Activated gamma-delta T cell (primary cell): ENCODE data around the gene LBX1.

Experiments used
- DNase-seq: peaks from one replicate; lab custom pipeline; 2025; lab: John Stamatoyannopoulos, UW

LBX1 gene

DNA sequence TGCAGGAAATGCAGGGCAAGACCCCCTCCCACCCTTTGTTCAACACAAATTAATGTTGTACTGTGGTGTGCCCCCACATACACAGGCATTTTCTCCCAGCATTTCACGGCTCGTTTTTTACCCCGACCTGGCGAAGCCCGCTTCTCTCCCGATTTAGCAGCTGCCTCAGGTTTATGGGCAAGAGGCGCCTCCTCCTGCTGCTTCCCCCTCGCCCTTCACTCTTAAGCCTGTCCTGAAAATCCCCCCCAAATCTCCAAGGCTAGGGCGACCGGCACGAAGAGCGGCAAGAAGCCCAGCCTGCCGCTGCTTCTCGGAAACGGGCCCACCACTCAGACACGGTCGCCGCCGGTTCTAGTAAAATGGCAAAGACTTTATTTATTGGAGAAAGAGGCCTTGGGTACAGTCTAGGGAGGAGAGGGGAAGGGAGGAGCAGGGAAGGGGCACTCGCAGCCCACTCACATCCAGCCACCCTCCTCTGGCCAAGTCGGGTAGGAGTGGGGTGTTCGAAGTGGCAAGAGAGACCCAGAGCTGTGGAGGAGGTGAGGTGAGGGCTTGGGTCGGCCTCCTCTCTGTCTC, 3.3 kb downstream of the LBX1 start:
- DNase-seq: no peak

DNA sequence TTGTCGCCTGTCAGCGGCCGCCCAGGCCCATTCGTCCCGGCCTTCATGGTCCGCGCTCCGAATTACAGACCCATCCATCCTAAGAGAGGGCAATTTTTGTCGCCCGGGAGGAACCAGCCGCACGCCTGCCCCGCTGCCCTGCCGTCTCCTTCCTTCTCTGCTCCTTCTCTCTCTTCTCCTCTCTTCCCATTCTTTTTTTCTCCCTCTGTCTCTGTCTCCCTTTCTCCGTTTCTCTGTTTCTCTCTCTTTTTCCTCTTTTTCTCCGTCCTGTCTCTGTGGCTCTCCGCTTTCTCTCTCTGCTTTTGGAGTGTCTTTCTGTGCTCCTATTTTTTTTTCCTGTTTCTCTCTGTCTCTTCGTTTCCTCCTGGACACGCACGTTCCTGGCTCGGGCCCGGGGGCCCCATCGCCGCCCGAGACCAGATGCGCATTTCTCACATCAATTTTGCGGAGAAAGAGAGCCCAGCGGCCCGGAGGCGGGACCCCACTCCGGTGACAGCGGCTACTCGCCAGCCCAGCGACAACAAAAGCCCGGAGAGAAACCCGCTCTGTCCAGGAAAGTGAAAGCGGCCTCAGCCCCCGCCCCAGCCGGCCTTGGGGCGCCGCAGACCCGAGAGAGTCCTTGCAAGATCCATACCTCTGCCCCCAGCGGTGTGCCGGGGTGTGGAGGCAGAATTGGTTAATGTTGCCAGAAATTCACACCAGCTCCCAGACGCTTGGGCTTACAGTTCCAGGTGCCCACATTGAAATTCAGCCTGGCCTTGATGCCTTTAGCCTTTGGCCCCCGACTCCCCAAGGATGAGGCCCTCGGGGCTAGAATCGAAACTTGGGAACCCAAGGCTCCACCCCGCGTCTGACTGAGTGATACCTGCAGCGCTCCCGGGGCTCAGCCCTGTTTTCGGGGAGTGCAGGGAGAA, 4.1 kb downstream of the LBX1 start:
- DNase-seq: no peak

DNA sequence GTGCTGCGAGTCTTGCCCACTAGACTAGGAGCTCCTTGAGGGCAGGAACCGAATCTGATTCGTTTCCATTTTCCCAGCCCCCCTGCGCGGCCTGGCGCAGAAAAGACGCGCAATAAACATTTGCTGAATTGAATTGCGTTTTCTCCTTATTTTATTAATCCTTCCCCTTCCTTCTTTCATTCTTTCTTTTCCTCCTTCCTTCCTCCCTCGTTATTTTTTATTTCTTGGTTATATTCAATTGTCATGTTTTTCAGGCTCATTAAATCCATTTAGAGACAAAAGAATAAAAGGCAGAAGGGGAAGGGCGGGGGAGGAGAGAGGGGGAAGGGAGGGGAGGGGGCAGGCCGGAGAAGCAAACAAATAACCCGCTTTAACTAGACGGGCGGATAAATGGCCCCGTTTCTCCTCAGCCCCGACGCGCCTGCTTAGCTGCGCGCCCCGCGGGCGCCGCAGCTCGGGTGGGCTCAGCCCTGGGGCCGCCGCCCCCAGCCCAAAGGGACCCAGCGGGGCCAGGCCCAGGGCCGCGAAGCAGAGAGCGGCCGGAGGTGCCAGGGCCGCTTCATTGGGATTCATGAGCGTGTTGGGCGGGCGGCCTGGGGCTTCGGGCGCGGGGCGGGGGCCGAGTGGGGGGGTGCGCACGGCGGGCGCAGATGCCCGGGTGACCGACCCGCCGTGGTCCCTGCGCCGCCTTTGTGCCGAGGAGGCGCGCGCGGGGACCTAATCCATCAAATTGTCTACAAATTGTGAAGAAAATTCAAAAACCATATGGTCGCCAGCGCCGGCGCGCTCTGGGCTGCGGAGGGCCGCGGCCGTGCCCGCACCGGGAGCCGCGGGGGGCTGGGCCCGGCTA, 5.0 kb downstream of the LBX1 start:
- DNase-seq: no peak

- DNase-seq: no peak
These were observed 5.8 kb downstream of the LBX1 start for GRCh38 chr10:101223274-101224059.

GRCh38 chr10:101222683-101223273, 6.5 kb downstream of the LBX1 start:
- DNase-seq: no peak

DNA sequence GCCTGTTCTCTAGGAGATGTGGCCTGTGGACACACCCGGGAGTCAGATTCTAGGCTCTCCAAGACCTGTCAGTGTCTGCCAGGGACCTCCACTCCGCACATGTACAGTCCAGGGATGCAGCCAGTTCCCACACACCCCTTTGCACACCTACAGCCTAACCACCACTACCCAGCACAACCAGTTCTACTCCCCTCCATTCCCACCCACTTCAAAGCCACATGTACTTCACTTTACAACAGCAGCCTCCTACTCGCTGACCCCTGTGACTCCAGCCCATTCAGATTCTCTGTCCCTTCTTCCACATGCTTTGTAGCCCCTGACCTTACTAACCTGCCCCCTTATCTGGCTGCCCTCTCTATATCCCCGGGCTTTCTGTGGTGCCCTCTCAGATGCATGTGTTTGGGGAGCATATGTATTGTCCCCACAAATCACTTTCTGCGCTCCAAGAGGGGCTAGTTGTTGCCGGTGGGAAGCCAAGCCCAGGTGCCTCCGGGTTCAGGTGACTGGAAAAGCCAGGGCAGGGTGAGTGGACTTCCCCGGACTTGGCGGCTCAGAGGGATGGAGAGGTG, 7.2 kb downstream of the LBX1 start:
- DNase-seq: no peak

DNA sequence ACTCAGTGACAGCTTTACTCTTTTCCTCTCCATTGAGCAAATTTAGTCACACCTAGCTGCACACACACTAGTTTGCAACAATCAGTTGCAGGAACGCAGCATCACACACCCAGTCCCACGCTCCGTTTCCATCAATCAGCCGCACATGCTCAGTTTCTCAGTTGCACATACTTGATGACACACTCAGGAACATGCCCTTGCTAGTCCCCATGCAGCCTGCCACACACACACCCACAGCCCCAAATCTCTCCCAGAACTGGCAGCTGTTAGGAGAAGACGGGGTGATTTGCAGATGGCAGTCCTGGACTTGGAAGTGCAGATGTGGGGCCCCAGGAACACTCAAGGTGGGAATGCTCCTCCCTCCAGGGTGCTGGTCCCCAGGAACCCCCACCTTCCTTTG, 7.7 kb downstream of the LBX1 start:
- no peak for DNase-seq

- DNase-seq: no peak
These were observed 9.3 kb downstream of the LBX1 start for GRCh38 chr10:101219946-101220451.

- DNase-seq: no peak
These were observed 9.9 kb downstream of the LBX1 start for GRCh38 chr10:101219139-101219945.

GRCh38 chr10:101218351-101219138, 10.7 kb downstream of the LBX1 start:
- DNase-seq: no peak

DNA sequence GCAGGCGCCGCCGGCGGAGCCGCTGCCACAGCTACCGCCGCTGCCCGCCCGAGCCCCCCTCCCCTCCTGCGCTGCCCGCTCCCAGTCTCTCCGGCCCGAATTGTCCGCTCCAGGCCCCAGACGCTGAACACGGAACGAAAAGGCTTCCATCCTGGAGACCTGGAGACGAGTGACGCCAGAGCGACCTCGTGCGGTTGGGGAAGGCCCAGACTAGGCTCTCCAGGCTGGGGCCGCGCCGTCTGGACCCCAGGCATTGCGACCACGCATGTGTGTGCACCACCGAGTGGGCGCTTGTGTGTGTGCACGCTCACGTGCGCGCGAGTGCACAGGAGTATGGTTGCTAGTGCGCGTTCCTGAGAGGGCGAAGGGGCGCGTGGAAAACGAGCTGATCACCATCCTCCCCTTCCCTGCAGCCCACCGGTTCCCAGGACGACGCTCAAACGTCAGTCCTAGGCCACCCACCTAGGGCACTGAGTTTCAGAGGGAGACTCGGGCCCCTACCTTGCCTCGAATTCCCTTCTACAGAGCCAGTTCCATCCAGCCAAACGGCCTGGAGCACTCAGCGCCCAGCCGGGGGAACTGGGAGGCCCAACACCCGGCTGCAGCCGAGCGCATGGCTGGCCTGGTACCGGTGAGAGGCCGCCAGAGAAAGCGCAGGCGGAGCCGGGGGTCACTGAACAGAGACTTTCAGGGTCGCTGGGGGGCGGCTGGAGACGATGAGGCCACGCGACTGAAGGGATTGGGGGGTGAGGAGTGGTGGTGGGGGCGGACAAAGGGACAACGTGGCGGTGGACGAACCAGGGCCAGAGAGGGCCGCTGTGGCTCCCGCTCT, 11.6 kb downstream of the LBX1 start:
- no peak for DNase-seq

GRCh38 chr10:101217044-101217425, 12.2 kb downstream of the LBX1 start:
- no peak for DNase-seq

- no peak for DNase-seq
These were observed 12.8 kb downstream of the LBX1 start for GRCh38 chr10:101216207-101217043.

DNA sequence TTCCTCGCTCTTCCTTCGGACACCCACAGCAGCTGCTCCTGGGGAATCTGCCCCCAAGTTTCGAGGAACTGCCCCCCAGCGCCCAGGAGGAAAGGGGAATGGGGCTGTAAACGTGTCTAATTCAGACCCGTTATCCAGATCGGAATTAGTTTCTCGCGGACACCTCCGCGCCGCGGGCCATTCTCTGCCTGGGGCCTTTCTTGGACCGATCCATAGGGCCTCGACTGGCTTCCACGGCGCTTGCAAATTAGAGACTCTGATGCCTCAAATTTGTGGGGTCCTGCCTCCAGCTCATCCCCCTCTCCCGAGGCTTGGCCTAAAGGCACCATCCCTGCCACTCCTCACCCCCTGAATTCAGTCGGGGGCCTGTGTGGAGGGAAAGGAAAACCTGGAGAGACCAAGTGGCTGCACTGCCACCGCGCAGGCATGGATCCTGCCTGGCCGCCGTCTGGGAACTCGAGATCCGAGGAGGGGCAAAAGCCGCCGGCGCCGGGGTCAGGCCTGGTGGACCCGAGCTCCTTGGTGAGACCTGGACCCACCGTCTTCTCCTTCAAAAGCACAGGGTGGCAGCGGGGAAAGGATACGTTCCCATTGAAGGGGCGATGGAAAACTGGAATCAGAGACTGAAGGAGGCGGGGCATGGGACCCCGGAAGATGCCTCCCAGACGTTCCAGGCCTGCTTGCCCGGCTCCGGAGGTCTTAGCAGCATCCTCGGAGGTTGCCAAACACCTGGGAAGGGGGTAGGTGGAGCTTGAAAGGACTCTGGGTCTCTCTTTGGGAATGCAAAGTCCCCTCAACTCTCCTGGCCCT, 13.7 kb downstream of the LBX1 start:
- DNase-seq: no peak

DNA sequence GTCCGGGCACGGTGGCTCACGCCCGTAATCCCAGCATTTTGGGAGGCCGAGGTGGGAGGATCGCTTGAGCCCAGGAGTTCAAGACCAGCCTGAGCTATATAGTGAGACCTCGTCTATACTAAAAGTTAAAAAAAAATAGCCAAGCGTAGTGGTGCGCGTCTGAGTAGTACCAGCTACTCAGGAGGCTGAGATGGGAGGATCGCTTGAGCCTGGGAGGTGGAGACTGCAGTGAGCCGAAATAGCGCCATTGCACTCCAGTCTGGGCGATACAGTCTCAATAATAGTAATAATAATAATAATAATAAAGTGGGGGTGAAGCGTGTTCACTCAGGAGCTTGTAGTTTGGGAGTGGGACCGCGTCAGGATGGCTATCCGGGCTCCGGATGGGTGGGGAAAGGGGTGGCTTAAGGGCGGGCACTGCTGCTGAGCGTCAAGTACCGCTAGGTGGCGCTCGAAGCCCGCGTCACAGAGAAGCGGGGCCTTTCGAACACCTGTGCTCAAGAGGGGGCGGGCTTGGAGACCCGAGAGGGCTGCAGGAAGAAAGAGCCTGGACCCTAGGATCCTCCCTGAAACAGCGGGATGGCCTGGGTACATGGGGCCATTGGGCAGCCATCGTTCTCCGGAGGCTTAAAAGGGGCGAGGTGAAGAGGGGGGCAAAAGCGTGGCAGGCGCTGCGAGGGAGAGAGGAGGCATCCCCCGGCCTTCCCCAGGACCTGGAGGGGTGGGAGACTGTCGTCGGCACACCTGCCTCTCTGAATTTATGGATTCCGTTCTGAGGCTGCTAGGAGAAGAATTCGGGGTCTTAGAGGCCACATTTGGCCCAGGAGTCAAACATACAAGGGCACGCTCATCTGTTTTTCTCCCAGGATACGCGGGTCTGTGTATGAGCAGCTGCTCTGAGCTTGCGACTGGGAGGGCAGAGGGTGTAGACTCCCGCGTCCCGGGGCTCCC, 14.5 kb downstream of the LBX1 start:
- DNase-seq: peak; percentile 33
